K562 (cell line): Measurements from ENCODE around the gene CRIP3. TPM values are rescaled to one million over a fixed set of nuclear protein-coding genes. Genes with fewer than 3 reads are reported as not detected.
A peak's percentile ranks its signal among the peaks of the same experiment; 100 is the strongest.

Experiments
- ATAC-seq: fragments of 200-7000 bp; cut with Tn5 transposase; 3 replicates; pipeline ENCODE4 v1.9.1; 2020; ENCODE audit warnings: moderate library complexity
- BruUV-seq: library from RNA; stranded (reverse); fragments of 400-500 nt; replicated peaks from 2 replicates; lab custom pipeline; 2021; lab: Mats Ljungman, UMichigan
- CTCF ChIA-PET: fragments of 300-600 bp; formaldehyde crosslinking; extraction: SDS; loops from one replicate; lab custom pipeline; 2021; ENCODE audit warnings: low intra/inter-chr PET ratio; lab: Yijun Ruan, JAX
- POLR2A ChIA-PET: fragments of 300-600, 350-650 bp; sonication (Branson Sonifier 250); formaldehyde crosslinking; extraction: SDS; loops from one replicate; lab custom pipeline; 2021; ENCODE audit warnings: antibody characterized with exemption, inconsistent platforms; lab: Yijun Ruan, JAX
- DNase-seq, 4 experiments: peaks; one replicate each; pipeline versions ENCODE4 v3.0.0 to v3.0.0-alpha.2; 2011 to 2018; ENCODE audit warnings: low spot score in 3 of 4, mixed read lengths in 3 of 4; ENCODE audit errors: extremely low read depth in 1 of 4
- FAIRE-seq: peaks from 2 replicates; lab custom pipeline; 2011; peaks lifted over from hg19 to GRCh38; lab: Jason Lieb, UNC
- H2AFZ ChIP-seq: 2 replicates; pipeline ENCODE4 v1.6.0; 2011; ENCODE audit warnings: low read depth, low read length, control low read depth, inconsistent platforms
- H3K27ac ChIP-seq: fragments of 200-600 bp; 3 replicates; pipeline ENCODE4 v1.8.0; 2011; ENCODE audit warnings: low read depth, mild to moderate bottlenecking, control low read depth, inconsistent platforms, low read length, moderate library complexity, mixed read lengths; ENCODE audit errors: extremely low read depth
- H3K27me3 ChIP-seq, 2 experiments: fragments of 300-600 bp in 1 of 2; 2 replicates in 1 of 2; 3 replicates in 1 of 2; pipeline versions ENCODE4 v1.6.0 to v1.8.0; 2011; ENCODE audit warnings: inconsistent platforms in 2 of 2, low read length in 2 of 2, mild to moderate bottlenecking in 1 of 2, mixed read lengths in 1 of 2, moderate library complexity in 1 of 2; ENCODE audit not compliant: control insufficient read depth in 2 of 2, insufficient read depth in 2 of 2
- H3K36me3 ChIP-seq: fragments of 300-600 bp; 3 replicates; pipeline ENCODE4 v1.8.0; 2011; ENCODE audit warnings: mild to moderate bottlenecking, low read length, inconsistent platforms; ENCODE audit not compliant: control insufficient read depth, insufficient read depth
- H3K4me1 ChIP-seq, 2 experiments: fragments of 200-600 bp in 1 of 2; replicated peaks in 1 of 2; 2 replicates in 1 of 2; 3 replicates in 1 of 2; pipeline versions ENCODE4 v1.5.1 to v1.8.0; 2011; ENCODE audit warnings: inconsistent platforms in 2 of 2, low read length in 2 of 2, mild to moderate bottlenecking in 1 of 2, mixed read lengths in 1 of 2, moderate library complexity in 1 of 2; ENCODE audit not compliant: control insufficient read depth in 2 of 2, insufficient read depth in 2 of 2
- H3K4me2 ChIP-seq: 2 replicates; pipeline ENCODE4 v1.6.1; 2011; ENCODE audit warnings: low read length, control low read depth, inconsistent platforms, mixed read lengths; ENCODE audit not compliant: insufficient read depth
- H3K4me3 ChIP-seq: fragments of 200-600 bp; sonication (generic), shearing (Covaris generic); 2 replicates; pipeline ENCODE4 v1.5.1; 2016; ENCODE audit warnings: control low read depth, inconsistent platforms
- H3K79me2 ChIP-seq: fragments of 200-600 bp; 3 replicates; pipeline ENCODE4 v1.8.0; 2011; ENCODE audit warnings: low read length, inconsistent platforms; ENCODE audit not compliant: control insufficient read depth, insufficient read depth
- H3K9ac ChIP-seq, 2 experiments: 2 replicates each; pipeline versions ENCODE4 v1.6.0 to v1.6.1; 2011; ENCODE audit warnings: low read depth in 2 of 2, low read length in 2 of 2, control low read depth in 1 of 2, inconsistent platforms in 1 of 2, mild to moderate bottlenecking in 1 of 2, mixed read lengths in 1 of 2; ENCODE audit not compliant: insufficient read depth in 1 of 2
- H3K9me1 ChIP-seq: one replicate; pipeline ENCODE4 v1.6.0; 2011; ENCODE audit warnings: inconsistent platforms, mild to moderate bottlenecking, low read length, moderate library complexity; ENCODE audit not compliant: control insufficient read depth, insufficient read depth
- H3K9me3 ChIP-seq: replicated peaks from 2 replicates; pipeline ENCODE4 v1.5.1; 2011; ENCODE audit warnings: low read depth, low read length, inconsistent platforms; ENCODE audit not compliant: control insufficient read depth, insufficient read depth
- H4K20me1 ChIP-seq: replicated peaks from 2 replicates; pipeline ENCODE4 v1.6.1; 2011; ENCODE audit warnings: low read length, inconsistent platforms, mixed read lengths; ENCODE audit not compliant: control insufficient read depth, insufficient read depth
- BDP1 ChIP-seq: IDR thresholded peaks from 3 replicates; pipeline ENCODE4 v1.6.1; 2011; ENCODE audit not compliant: insufficient read length, insufficient read depth
- CHD4 ChIP-seq: fragments of 200-600 bp; sonication (generic); IDR thresholded peaks from 3 replicates; pipeline ENCODE4 v1.6.1; 2012; ENCODE audit warnings: low read depth, mild to moderate bottlenecking, mixed read lengths, low read length, inconsistent platforms; ENCODE audit not compliant: insufficient read depth, insufficient replicate concordance, poor library complexity, severe bottlenecking
- KDM5B ChIP-seq: fragments of 200-600 bp; sonication (generic); IDR thresholded peaks from 2 replicates; pipeline ENCODE4 v1.6.1; 2012; ENCODE audit warnings: low read depth, mild to moderate bottlenecking, moderate library complexity, low read length, control low read depth, inconsistent platforms; ENCODE audit not compliant: insufficient replicate concordance
- NFYB ChIP-seq: IDR thresholded peaks from 2 replicates; pipeline ENCODE4 v1.6.1; 2011; ENCODE audit warnings: mild to moderate bottlenecking, moderate library complexity; ENCODE audit not compliant: insufficient read length; ENCODE audit errors: extremely low read depth
- REST ChIP-seq, 2 experiments: fragments of 450-650 bp; formaldehyde crosslinking in 1 of 2; IDR thresholded peaks; 2 replicates each; pipeline versions ENCODE4 v1.4.0 to v1.6.1; 2014 to 2020; ENCODE audit warnings: mild to moderate bottlenecking in 2 of 2, borderline replicate concordance in 1 of 2, low read depth in 1 of 2
- SETDB1 ChIP-seq: IDR thresholded peaks from one replicate; pipeline ENCODE4 v1.6.1; 2012; ENCODE audit warnings: low read length, control low read depth, inconsistent platforms
- ZMIZ1 ChIP-seq, 2 experiments: fragments of 150-350 bp in 1 of 2; IDR thresholded peaks; 2 replicates each; pipeline ENCODE4 v1.6.1; 2012 to 2016; ENCODE audit warnings: low read depth in 2 of 2, low read length in 2 of 2, mild to moderate bottlenecking in 1 of 2, moderate library complexity in 1 of 2
- ZNF316 ChIP-seq: fragments of 450-650 bp; IDR thresholded peaks from 2 replicates; pipeline ENCODE4 v1.6.1; 2016
- WGBS: fragments of 100-300 bp; shearing (Covaris generic); methylation state at CpG from one replicate; pipeline ENCODE4 v1.1.6; 2016; ENCODE audit warnings: low coverage, mixed read lengths; ENCODE audit not compliant: insufficient coverage; ENCODE audit errors: missing lambda C conversion rate; 5-methylcytosine and 5-hydroxymethylcytosine counted together
- in situ Hi-C: fragments of 300-500 bp; cut with MboI; formaldehyde crosslinking; loops from 4 replicates; pipeline ENCODE4 v1.15.0; 2018; ENCODE audit warnings: inconsistent platforms, mixed read lengths
- intact Hi-C: fragments of 100-400 bp; cut with micrococcal nuclease; formaldehyde crosslinking; loops from 2 replicates; pipeline ENCODE4 v1.14.2; 2022
- polyA plus RNA-seq, 8 experiments: library from polyadenylated mRNA; depleted of rRNA in 4 of 8; stranded (reverse) in 5 of 8; unstranded in 3 of 8; fragments of >200 nt; fragmentation: Nextera tagmentation in 2 of 8; fragmentation: Illumina TruSeq in 1 of 8; extraction: Ambion mirVana in 2 of 8; extraction: Trizol in 1 of 8; gene quantifications; 2 replicates each; pipeline versions ENCODE4 v1.2.1 to v1.2.3, GENCODE V29; 2011 to 2014; ENCODE audit warnings: inconsistent platforms in 1 of 8, missing spikeins in 1 of 8
- total RNA-seq, 7 experiments: library from RNA; depleted of rRNA in 6 of 7; stranded (reverse); fragments of >200 nt in 6 of 7; fragmentation: Illumina TruSeq in 2 of 7; extraction: Trizol in 2 of 7; gene quantifications; 2 replicates each; pipeline versions ENCODE4 v1.2.1 to v1.2.3, GENCODE V29; 2011 to 2021; ENCODE audit warnings: low replicate concordance in 1 of 7

Gene CRIP3
- total and polyA plus RNA-seq, 9 of the 15 experiments (the other 6 are each of a cell fraction or from before 2014, with no cell fraction given), result 0.36 to 2.1 (median 0.87) TPM

- intact Hi-C loops (no loop called here), in situ Hi-C loops (no loop called here)
- Histone ChIP-seq H3K9me3 (no peaks in the 10 kb centered on the region), H3K4me1 (peaks cover 0 to 3% of the 10 kb centered on the region in 2 experiments; a peak in 3 of 5 replicates), H2AFZ (no peak overlapping the region), H4K20me1 (0 out of 2 replicates have a peak, but pooled peaks cover 5% of the 10 kb centered on the region), H3K79me2 (no peaks in the 10 kb centered on the region), H3K9me1 (peaks cover 2% of the 10 kb centered on the region), H3K4me2 (no peak overlapping the region), H3K27ac (no peak overlapping the region), H3K36me3 (no peaks in the 10 kb centered on the region), H3K4me3 (no peak overlapping the region), H3K27me3 (peaks cover 34 to 54% of the 10 kb centered on the region in 2 experiments; a peak in 4 of 5 replicates), H3K9ac (no peak overlapping the region)
- FAIRE-seq, result no peak
- peak; percentile 22; the same call in 1 of the 3 replicates for ATAC-seq
- no TSS peak for BruUV-seq
- CTCF ChIA-PET, result no interaction called here
- under 1% methylated on average over 5 of the region's 5 CpGs for WGBS
- DNase-seq, result no peak
- POLR2A ChIA-PET, result interaction anchor here (0.5 to 1.7 kb wide), 13 partner anchors 8 to 221 kb away, joined by 3 to 6 read pairs (median 3); no protein-coding TSS in a partner anchor
- TF ChIP-seq ZNF316 (0 out of 2 replicates have a peak, but pooled peaks have one; percentile 17), REST (IDR thresholded peaks at IDR 0.05; ENCODE audit: borderline replicate concordance) (peak; percentile 64; the same call in 1 of the 2 replicates), REST (CRISPR knock-in tag; IDR thresholded peaks at IDR 0.05; ENCODE audit: low read depth) (no peak), ZMIZ1 (IDR thresholded peaks at IDR 0.05; ENCODE audit: low read depth in 2 of 2, low read length in 2 of 2) (no peak), CHD4 (no peak), BDP1 (no peak), SETDB1 (no peak), KDM5B (no peak), NFYB (no peak)
Observed at GRCh38 chr6:43296780-43297497, 11.7 kb downstream of the CRIP3 start.
